Measurements from ENCODE around the gene KCNK10.

The KCNK10 gene

DNA sequence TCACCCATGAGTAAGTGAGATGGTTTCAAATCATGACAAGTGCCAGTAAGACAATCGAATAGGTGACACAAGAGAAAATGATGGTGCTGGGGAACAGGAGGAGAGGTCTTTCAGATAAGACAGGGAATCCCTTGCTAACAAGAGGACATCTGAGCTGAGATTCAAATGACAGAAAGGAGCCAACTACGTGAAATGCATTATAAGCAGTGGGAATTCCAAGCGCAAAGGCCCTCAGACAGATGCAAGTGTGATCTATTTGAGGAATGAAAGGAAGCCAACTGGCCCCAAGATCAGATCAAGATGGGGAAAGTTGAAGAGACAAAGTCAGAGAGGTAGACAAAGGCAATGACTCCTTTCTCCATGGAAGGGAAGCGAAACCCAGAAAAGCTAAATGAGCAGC is 4.7 kb downstream of the KCNK10 start:
- no peak for DNase-seq

DNA sequence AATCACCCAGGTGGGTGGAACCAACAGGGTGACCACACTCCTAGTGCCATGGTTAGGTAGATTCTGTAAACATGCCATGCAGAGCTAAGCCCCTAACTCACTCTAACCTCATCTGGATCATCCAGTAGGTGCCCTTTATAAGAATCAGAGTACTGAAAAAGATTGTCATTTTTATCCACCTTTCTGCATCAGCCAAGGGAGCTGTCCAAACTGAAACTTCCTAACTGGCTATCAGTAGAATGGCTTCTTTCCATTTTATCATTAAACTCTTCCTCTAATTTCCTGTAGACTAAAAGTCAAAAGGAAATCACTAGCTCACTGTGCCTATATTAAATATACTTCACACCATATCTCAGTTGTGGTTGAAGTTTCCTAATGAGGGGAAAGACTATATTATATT is 6.5 kb downstream of the KCNK10 start:
- DNase-seq: no peak

DNA sequence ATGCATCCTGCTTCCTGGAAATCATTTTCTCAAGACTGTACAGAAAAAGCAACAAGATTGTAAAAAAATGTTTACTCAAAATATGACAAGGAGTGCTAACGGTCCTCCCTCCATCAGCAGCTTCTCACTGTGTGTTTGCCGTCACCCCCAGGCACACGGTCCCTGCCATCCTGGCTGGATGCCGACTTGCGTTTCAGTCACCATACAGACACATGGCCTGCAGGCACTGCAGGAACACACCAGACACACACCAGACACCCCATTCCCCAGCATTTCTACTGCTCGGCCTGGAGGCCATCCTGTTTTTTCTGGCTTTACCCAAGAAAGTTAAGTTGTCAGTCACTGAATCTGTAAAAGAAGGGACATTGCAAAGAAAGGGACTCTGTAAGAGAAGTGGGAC is 10.8 kb downstream of the KCNK10 start:
- no peak for DNase-seq

DNA sequence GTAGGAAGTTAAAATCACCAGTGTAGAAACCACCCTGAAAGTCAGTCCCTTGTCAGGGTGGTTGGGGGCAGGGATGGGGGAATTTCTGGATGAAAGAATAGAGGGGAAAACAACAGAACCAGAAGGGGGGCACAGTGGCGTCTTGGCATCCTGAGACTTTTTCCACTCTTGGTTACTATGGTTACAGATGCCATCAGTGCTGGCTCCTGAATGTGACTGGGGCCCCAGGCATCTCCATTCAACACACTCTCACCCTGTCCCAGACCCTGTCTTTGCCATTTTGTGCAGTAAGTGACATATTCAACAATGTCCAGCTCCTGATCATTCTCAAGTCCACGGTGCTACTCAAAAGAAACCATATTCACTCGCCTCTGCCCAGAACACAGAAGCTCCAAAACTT is 11.3 kb downstream of the KCNK10 start:
- no peak for DNase-seq

DNA sequence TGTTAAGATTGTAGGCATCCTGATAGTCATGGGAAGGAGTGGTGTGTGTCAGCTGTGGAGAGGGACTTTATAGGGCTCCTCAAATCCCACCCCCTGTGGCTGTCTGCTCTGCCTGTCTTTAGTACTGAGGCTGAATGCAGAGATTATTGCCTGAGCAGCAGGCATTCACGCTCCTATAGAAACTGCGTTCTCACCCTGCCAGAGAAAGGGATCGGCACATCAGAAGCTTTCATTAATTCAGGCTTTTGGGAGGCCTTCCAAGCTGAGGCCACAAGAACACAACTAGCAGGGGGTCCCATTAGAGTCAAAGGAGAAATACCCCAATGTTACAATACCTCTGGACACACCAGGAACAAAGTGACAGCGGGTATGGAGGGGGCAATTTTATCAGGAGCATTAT is 12.6 kb downstream of the KCNK10 start:
- DNase-seq: no peak

DNA sequence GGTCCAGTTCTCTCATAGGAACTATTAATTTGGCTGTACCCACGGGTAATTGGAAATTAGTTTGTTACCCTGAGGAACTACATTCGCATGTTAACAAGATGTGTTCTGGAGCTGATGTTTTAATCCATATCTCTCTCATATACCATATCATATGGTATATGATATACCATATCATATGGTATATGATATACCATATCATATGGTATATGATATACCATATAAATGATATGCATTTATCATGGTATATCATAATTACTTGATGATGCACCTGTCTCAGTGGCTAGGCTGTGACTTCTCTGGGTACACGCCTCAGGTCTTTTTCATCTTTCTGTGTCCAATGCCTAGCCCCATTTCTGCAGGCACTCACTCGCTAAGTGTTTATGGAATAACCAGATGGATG is 13.0 kb downstream of the KCNK10 start:
- DNase-seq: no peak

DNA sequence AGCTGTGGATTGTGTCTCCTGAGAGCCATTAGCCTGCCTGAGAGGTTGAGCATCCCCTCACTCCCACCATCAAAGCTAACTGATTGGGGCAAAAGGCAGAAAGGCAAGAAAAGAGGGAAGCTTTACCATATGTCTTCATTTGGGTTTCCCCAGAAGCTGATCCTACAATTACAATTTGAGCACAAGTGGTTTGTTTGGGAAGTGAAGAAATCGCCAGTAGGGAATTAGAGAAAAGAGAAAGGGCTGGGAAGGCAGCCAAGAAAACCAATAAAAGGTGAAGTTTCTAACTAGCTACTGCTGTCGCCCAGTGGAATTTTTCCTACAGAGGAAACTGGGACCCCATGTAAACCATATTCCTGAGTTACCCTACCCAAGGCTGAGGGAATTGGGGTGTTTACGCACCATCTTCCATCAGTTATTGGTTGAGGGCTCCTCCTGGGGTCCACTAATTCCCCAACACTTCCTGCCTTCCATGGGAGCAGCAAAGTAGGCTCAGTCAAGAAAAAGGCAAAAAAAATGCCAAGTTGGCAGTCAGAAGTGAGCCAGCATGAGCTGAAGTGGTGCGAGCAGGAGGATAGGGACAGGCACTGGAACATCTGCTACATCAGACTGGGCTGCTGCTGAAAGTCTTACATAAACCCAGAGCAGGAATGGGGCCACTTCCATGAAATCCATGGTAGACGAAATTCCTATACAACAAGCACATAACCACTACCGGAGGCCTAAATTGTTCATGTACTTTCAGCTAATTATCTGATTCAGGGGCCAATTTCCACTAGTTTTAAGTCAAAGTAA is 17.3 kb downstream of the KCNK10 start:
- no peak for DNase-seq

DNA sequence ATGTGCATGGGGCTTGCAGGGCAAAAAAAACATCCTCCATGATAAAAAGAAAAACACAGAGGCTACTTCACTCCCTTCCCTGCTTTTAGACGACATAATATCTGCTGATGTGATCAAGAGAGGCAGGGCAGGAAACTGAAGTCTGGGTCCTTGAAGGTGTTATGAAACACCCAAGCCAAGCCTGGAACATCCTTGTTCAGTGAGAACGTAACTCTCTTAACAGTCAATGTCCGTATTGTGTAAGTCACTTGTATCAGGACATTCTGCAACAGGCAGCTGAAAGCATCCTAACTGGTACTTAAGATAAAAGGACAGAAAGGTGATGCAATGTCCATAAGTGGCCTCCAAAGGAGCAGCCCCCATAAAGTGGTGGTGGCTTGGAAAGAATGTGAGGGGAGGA is 20.0 kb downstream of the KCNK10 start:
- DNase-seq: no peak

DNA sequence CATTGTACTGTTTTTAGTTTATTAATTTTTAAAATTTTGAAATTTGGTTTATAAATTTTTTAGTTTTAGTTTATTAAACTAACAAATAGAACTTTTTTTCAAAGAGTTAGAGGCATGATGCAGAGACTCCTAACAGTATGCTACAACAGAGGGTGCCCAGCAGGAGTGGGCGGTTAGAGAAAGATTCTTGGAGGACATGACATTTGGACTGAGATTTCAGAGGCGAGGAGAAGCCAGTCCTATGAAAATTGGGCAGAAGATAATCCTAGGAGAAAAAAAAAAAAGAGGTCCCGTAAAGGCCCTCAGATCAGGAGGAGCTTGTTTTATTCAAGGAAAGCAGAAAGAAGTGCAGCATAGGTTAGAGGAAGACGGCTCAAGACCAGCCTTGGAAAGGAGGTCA is 21.7 kb downstream of the KCNK10 start:
- no peak for DNase-seq

DNA sequence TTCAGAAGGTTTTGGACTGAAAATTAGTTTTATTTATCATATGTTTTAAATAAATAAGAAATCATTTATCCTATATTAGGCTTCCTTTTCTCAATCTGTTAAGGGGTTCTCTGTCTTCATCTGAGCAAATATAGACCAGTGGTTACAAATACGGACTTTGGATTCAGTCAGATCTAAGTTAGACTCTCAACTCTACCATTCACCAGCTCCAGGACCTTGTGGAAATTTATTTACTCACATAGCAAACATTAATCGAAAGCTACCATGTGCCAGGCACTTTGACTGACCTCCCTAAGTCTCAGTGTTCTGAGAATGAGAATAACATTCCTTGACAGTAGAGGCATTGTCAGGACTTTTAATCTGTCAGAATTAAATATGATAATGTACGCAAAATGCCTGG is 22.3 kb downstream of the KCNK10 start:
- DNase-seq: no peak

DNA sequence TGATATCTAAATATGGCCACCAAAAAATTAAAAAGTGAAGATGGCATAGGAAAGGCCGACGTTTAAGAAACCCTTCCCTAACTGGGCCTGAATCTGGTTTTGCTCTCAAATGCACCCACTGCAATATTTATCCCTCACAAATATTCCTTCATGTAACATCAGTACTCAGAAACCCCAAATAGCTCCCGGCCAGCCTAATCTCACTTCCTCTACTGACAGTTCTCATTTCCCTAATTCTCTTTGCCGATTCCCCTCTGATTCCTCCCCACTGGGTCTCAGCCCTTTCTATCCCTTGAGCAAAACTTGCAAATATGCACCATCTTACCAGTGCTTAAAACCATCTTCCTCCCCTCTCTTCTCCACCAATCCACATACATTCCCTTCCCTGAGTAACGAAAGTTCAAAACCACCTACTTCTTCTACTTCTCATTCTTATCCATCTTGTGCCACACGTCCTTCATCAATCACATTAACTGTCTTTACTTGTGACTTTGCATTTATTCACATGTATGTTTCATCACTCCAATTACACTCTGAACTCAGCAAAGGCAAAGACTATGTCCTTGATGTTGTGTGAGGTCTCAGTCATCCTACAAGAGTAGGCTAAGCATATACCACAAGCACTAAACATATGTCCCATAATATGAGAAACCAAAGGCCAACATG is 23.1 kb downstream of the KCNK10 start:
- DNase-seq: no peak

DNA sequence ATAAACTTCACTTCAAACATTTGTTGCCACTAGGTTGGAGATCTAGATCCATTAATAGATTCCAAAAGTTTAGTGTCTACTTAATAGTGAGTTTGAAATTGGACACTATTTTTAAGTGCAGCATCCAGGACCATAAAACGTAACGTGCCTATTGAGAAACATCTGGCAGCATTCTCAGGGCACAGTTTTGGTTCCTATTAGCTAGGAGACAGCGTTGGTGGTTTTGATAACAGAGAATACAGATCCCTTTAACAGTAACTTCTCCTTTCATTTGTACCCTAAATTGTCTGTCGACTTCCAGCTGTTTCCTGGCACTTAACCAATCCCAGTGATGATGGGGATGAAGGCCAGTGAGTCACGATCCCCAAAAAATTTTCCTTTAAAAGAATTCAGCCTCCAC is 25.8 kb downstream of the KCNK10 start:
- no peak for DNase-seq

DNA sequence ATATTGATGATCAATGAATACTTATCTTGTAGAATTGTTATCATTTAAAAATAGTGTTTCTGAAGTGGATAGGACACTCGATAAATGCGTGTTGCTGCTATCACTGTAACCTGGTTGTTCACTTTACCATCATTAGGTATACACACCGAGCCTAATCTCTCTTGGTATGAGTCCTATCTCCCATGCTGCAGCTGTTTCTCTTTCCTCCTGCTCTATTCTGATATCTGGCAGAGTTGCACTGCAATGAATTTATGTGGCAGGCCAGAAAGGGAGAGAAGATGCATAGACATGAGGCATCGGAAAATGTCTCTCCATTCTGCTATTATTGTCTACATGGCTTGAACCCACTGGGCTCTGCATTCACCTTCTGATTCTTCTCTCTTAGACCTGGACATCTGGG is 26.7 kb downstream of the KCNK10 start:
- DNase-seq: no peak

DNA sequence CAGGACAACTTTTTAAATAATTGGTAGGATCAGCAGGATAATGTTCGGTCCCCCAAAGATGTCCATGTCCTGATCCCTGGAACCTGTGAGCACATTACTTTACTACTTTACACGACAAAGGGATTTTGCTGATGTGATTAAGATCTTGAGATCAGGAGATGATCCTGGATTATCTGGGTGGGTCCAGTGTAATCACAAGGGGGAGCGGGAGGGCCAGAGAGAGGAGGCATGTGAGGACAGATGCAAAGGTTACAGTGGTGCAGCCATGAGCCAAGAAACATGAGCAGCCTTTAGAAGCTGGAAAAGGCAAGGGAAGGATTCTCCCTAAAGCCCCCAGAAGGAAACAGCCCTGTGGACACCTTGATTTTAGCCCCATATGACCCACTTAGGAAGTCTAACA is 33.1 kb downstream of the KCNK10 start:
- DNase-seq: no peak

DNA sequence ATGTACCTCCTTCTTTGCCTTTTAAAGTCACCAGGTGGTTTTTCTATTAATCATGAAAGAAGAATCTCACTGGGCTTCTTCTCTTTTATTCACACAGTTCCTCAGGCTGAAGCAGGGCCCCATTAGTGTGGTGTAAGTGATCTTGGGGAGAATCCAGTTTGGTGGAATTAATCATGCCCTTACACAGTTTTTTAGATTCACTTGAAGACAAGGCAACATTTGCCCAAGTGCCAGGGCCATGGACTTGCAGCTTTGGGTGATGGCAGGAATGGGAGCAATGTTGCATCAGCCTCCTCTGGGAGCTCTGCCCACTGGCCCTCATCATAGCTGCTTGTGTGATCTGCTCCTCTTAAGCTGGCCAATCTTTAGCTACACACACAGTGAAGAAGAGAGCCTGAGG is 33.8 kb downstream of the KCNK10 start:
- no peak for DNase-seq

DNA sequence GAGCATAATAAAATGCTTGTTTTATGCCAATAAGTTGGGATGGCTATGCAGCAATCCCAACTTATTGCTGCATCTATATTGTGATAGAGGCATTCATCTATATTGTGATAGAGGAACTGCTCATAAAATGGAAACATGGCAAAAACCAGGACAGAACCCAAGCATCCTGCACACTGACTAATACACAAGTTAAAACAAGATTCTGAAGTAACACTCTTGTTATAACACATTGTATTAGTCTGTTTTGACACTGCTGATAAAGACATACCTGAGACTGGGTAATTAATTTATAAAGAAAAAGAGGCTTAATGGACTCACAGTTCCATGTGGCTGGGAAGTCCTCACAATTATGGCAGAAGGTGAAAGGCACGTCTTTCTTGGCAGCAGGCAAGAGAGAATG is 36.8 kb downstream of the KCNK10 start:
- DNase-seq: no peak

DNA sequence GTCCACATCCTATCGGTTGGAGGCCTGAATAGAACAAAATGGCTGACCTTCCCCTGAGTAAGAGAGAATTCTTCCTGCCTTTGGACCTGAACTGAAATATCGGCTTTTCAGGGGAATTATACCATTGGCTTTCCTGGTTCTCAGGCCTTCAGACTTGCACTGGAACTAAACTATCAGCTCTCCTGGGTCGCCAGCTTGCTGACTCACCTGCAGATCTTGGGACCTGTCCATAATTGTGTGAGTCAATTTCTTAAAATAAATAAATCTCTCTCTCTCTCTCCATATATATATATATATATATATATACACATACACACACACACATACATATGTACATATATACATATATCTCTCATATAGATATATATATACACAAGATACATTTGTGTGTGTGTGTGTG is 41.6 kb downstream of the KCNK10 start:
- DNase-seq: no peak

DNA sequence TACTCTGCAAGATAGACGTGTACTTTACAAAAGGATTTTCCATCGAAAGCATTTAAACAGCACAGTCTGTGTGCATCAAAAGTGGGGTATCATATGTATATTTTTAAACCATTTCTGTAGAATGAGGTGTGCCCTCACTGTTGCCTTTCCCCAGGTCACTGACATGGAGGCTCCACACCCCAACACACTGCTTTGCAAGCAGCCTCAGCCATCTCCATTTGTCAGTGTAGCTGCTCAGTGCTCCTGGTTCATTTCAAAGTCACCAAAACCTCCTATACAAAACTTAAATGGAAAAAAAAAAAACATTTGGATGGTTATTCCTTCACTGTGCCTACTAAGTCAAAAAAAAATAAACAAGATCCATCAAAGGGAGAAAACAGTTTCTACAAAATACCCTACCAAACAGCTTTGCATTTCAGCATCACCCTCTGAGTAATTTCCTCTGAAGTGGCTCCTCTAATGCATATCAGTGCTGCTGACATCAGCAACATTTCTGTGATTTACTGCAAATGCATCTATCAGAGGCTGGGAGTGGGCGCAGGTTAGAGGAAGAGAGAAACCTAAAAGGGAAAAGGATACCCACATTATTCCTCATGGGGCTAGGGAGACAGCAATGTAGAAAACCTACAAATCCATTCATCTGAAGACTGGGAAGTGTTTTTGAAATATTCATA is 46.0 kb downstream of the KCNK10 start:
- DNase-seq: no peak

DNA sequence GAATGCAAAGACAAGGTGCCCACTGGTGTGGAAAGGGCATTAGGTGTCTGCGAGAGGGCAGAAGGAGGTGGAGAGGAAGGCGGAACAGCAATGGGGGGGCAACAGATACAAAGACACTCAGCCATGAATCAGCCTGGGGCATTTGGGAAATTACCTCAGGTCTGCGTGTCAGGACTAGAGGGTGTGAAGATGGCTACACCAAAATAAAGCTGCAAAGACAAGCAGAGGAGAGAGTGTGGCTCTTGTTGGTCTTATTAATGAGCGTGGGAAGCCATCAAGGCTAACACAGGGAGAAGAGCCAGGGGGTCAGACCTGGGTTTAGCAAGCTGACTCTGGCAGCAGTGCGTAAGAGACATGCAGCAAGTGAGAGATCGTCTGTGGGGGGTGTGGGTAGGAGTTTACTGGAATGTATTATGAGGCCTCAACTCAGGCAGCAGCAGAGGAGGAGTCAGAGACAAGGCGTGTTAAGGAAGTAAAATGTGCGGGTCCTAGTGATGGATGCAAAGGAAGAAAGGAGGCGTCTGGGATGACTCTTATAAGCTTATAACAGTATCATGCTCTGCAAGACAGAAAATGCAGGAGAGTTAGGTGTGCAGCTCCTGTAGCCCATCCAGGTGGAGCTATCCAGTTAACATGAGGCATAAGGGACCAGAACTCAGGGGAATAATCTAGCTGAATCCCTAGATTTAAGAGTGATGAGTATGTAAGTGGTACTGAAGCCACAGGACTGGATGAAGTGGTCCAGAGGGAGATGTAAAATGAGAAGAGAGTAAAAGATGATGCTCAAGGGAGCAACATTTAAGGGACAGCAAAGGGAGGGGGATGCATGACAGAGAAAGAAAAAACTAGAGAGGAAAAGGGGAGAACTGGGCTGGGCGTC is 50.4 kb downstream of the KCNK10 start:
- no peak for DNase-seq

DNA sequence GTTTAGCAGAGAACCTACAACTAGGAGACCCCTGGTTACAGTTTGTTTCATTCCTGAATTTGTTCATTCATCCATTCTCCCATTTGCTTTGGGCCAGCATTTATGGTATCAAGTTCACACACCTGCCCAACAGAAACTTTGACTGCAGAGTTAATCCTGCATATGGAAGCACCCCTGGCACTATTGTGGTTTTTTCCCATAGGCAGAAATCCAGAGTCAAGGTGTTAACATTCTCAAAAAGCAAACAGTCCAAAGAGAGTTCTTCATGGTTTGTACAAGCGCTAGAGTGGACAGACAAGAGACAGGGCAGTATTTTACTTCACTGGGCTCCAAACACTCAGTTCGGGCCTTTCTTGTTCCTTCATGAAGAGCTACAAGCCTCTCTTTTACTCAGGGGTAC is 51.9 kb downstream of the KCNK10 start:
- no peak for DNase-seq

DNA sequence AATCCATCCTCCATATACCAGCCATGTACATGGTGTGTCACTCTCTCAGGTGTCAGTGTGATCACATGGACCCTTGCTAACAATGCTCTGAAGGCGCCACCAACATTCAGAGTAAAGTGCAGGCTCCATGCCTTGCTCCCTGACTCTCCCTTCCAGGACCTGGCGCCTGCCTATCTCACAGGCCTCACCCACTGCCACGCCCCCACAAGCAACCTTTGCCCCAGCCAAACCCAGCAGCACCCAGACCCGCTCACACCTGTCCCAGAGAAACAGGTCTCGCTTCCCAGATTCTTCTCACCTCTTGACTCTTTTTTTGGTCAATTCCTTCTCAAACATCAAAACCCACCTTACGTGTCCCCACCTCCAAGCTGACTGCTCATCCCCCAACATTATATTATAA is 52.3 kb downstream of the KCNK10 start:
- DNase-seq: no peak

DNA sequence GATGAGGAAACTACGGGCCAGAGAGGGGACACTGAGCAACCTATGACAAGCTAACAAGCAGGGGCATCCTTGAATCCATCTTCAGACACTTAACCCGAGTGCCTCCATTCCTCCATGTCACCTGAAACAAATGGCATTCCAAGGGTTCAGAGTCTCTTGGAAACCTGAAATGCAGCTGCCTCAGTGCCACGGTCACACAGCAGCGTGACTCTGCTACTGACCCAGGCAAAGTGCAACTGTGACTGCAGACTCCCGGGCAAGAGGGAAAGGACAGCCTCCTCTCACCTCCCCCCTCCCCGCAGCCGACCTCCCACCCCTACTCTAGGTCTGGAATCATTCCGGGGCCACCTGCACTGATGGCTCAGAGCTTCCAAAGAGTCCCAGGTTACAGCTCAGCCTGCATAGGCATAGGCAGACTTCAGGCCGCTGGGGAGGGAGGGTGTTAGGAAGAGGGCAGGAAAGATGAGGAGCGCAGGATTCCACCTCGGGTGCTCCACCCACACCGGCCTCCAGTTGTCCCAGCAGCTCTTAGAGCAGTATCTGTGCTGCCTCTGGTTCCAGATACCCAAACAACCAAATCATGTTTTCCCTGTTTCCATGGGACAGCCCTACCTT is 53.2 kb downstream of the KCNK10 start:
- no peak for DNase-seq

DNA sequence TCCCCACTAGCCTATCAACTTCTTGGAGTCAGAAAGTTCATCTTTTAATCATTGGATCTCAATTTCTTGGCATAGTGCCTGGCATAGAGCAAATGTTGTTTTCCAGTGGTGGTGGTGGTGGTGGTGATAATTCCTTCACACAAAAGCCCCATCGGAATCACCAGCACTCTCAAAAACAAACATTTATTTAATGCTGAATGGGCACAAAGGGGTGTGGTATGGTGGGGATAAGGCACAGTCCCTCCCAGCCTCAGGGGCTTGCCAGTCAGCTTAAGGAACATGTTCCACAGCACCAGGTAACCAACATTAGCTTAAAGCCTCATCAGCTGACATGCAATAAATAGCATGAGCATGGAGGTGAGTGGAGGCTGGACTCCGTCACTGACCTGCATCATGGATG is 56.6 kb downstream of the KCNK10 start:
- DNase-seq: no peak
